Measurements from ENCODE around the gene ADAM8.

ADAM8 gene

GRCh38 chr10:133262696-133263095 lies 14.0 kb downstream of the ADAM8 start:
- H3K79me2 ChIP-seq (ENCODE audit: insufficient read depth, low read length), result no peaks in the 10 kb centered on the region
- H2AFZ ChIP-seq (ENCODE audit: low read depth, low read length), result no peak overlapping the region
- peaks cover 31% of the 10 kb centered on the region for H3K4me1 ChIP-seq (ENCODE audit: insufficient read depth, low read length)
- H3K27me3 ChIP-seq (ENCODE audit: insufficient read depth, low read length, poor library complexity), result no peaks in the 10 kb centered on the region
- DNase-seq, result no peak
- no peak overlapping the region for H3K27ac ChIP-seq (ENCODE audit: low read length)
- no peak overlapping the region for H3K4me3 ChIP-seq (ENCODE audit: low read depth in 1 of 2, low read length in 2 of 2)
- peaks cover 36% of the 10 kb centered on the region for H4K20me1 ChIP-seq (ENCODE audit: insufficient read depth, low read length)
- no peak for ATAC-seq (ENCODE audit: insufficient read depth, low read depth)
- no peaks in the 10 kb centered on the region for H3K9me3 ChIP-seq (ENCODE audit: insufficient read depth, low read length, severe bottlenecking)
- H3K4me2 ChIP-seq (ENCODE audit: insufficient read depth, low read length), result no peak overlapping the region
- no peaks in the 10 kb centered on the region for H3K36me3 ChIP-seq (ENCODE audit: insufficient read depth, low read length)
- no peak overlapping the region for H3K9ac ChIP-seq (ENCODE audit: low read depth, low read length)
- TF ChIP-seq EZH2 (IDR thresholded peaks at IDR 0.05; ENCODE audit: borderline replicate concordance, low read depth, low read length, severe bottlenecking), result no peak
- TF ChIP-seq CTCF (IDR thresholded peaks at IDR 0.05; ENCODE audit: borderline replicate concordance, extremely low read depth, low read length, poor library complexity, severe bottlenecking), result no peak

GRCh38 chr10:133261726-133262325 lies 14.8 kb downstream of the ADAM8 start:
- Histone ChIP-seq H3K4me2 (ENCODE audit: insufficient read depth, low read length) (no peak overlapping the region), H3K9me3 (ENCODE audit: insufficient read depth, low read length, severe bottlenecking) (no peaks in the 10 kb centered on the region), H3K79me2 (ENCODE audit: insufficient read depth, low read length) (no peaks in the 10 kb centered on the region), H3K4me1 (ENCODE audit: insufficient read depth, low read length) (peaks cover 34% of the 10 kb centered on the region), H3K27me3 (ENCODE audit: insufficient read depth, low read length, poor library complexity) (no peaks in the 10 kb centered on the region), H3K27ac (ENCODE audit: low read length) (no peak overlapping the region), H2AFZ (ENCODE audit: low read depth, low read length) (no peak overlapping the region), H3K9ac (ENCODE audit: low read depth, low read length) (no peak overlapping the region), H4K20me1 (ENCODE audit: insufficient read depth, low read length) (peaks cover 38% of the 10 kb centered on the region), H3K36me3 (ENCODE audit: insufficient read depth, low read length) (no peaks in the 10 kb centered on the region), H3K4me3 (ENCODE audit: low read depth in 1 of 2, low read length in 2 of 2) (no peak overlapping the region)
- no peak for TF ChIP-seq CTCF (IDR thresholded peaks at IDR 0.05; ENCODE audit: borderline replicate concordance, extremely low read depth, low read length, poor library complexity, severe bottlenecking)
- no peak for DNase-seq
- ATAC-seq (ENCODE audit: insufficient read depth, low read depth), result no peak

GRCh38 chr10:133260895-133261725 lies 15.6 kb downstream of the ADAM8 start:
- Histone ChIP-seq H3K27ac (ENCODE audit: low read length) (no peak overlapping the region), H3K9me3 (ENCODE audit: insufficient read depth, low read length, severe bottlenecking) (no peaks in the 10 kb centered on the region), H3K79me2 (ENCODE audit: insufficient read depth, low read length) (no peaks in the 10 kb centered on the region), H3K4me3 (ENCODE audit: low read depth in 1 of 2, low read length in 2 of 2) (no peak overlapping the region), H3K36me3 (ENCODE audit: insufficient read depth, low read length) (no peaks in the 10 kb centered on the region), H3K4me2 (ENCODE audit: insufficient read depth, low read length) (no peak overlapping the region), H3K4me1 (ENCODE audit: insufficient read depth, low read length) (peaks cover 34% of the 10 kb centered on the region), H4K20me1 (ENCODE audit: insufficient read depth, low read length) (peaks cover 38% of the 10 kb centered on the region), H2AFZ (ENCODE audit: low read depth, low read length) (no peak overlapping the region), H3K9ac (ENCODE audit: low read depth, low read length) (no peak overlapping the region), H3K27me3 (ENCODE audit: insufficient read depth, low read length, poor library complexity) (no peaks in the 10 kb centered on the region)
- DNase-seq (no peak), ATAC-seq (ENCODE audit: insufficient read depth, low read depth) (no peak)
- no peak for TF ChIP-seq CTCF (IDR thresholded peaks at IDR 0.05; ENCODE audit: borderline replicate concordance, extremely low read depth, low read length, poor library complexity, severe bottlenecking)
- no peak for TF ChIP-seq EZH2 (IDR thresholded peaks at IDR 0.05; ENCODE audit: borderline replicate concordance, low read depth, low read length, severe bottlenecking)

Measured in DND-41 (cell line).